GM12892 (cell line): ENCODE results near the gene CAPZB.

Experiments
- POLR2A ChIP-seq: IDR thresholded peaks from 2 replicates; pipeline ENCODE4 v1.6.1; 2011; ENCODE audit warnings: low read depth, low read length, control low read depth
- POLR2AphosphoS5 ChIP-seq: IDR thresholded peaks from 2 replicates; pipeline ENCODE4 v1.6.1; 2011; ENCODE audit warnings: low read depth, low read length, control low read depth
- TAF1 ChIP-seq: IDR thresholded peaks from 2 replicates; pipeline ENCODE4 v1.6.1; 2011; ENCODE audit warnings: low read depth, mild to moderate bottlenecking, control low read depth, low read length, borderline replicate concordance

GRCh38 chr1:19400192-19400611 is 85.1 kb downstream of the CAPZB start:
- TF ChIP-seq POLR2A (no peak), POLR2AphosphoS5 (no peak), TAF1 (no peak)
